Skin epidermis (tissue), 12 donors: ENCODE data around the gene PLA2G4B.

Experiments used
- H3K27ac ChIP-seq, 21 experiments: fragments of 200-600 bp; sonication (generic) in 11 of 21; one replicate each; pipeline ENCODE4 v1.5.0; 2020; ENCODE audit warnings: mild to moderate bottlenecking in 3 of 21, inconsistent platforms in 2 of 21, moderate library complexity in 2 of 21
- H3K4me3 ChIP-seq, 7 experiments: fragments of 200-600 bp; sonication (generic) in 2 of 7; one replicate each; pipeline ENCODE4 v1.5.0; 2020; ENCODE audit warnings: inconsistent platforms in 2 of 7, mild to moderate bottlenecking in 2 of 7, moderate library complexity in 1 of 7

PLA2G4B gene

GRCh38 chr15:41893422-41894250 is 55.0 kb downstream of the PLA2G4B start, which contains the start of gene SPTBN5:
TSS of gene SPTBN5 (minus strand) at chr15:41894053. CDS start at chr15:41893497, 556 bp downstream.
- Histone ChIP-seq H3K4me3 (peak within 1 kb of the TSS in 1 of 7 experiments; percentile 2), H3K27ac (peak within 1 kb of the TSS in 20 of 21 experiments; percentile 30 to 91 (median 74))

- peak overlapping the region in 20 of 21 experiments; percentile 30 to 91 (median 74) for H3K27ac ChIP-seq
Observed at GRCh38 chr15:41894251-41894790, 55.7 kb downstream of the PLA2G4B start.

GRCh38 chr15:41894791-41895463 is 56.3 kb downstream of the PLA2G4B start:
- Histone ChIP-seq H3K4me3 (peak overlapping the region in 1 of 7 experiments; percentile 2), H3K27ac (peak overlapping the region in 20 of 21 experiments; percentile 30 to 91 (median 74))

More at GRCh38 chr15:41894251-41894790, 55.7 kb downstream of the PLA2G4B start:
- H3K4me3 ChIP-seq, result peak overlapping the region in 1 of 7 experiments; percentile 2

- no peak overlapping the region for H3K4me3 ChIP-seq
- H3K27ac ChIP-seq, result peak overlapping the region in 18 of 21 experiments; percentile 30 to 91 (median 72)
Observed at GRCh38 chr15:41895491-41895890, 56.8 kb downstream of the PLA2G4B start.

- H3K27ac ChIP-seq, result peak overlapping the region in 2 of 21 experiments; percentile 85 to 91
Observed at GRCh38 chr15:41895957-41896356, 57.3 kb downstream of the PLA2G4B start.

GRCh38 chr15:41896566-41896965 is 57.9 kb downstream of the PLA2G4B start:
- Histone ChIP-seq H3K4me3 (no peak overlapping the region), H3K27ac (peak overlapping the region in 1 of 21 experiments; percentile 14)

More at GRCh38 chr15:41895957-41896356, 57.3 kb downstream of the PLA2G4B start:
- H3K4me3 ChIP-seq, result no peak overlapping the region

GRCh38 chr15:41897363-41897799 is 58.7 kb downstream of the PLA2G4B start:
- H3K4me3 ChIP-seq, result no peak overlapping the region
- peak overlapping the region in 1 of 21 experiments; percentile 12 for H3K27ac ChIP-seq
